ENCODE data around the gene PSKH1.
"Not testable (repeated sequence)": the region's sequence is repeated elsewhere in the genome, so short reads cannot be mapped to it uniquely, and the experiment has no call there.

PSKH1 gene

GRCh38 chr16:67971111-67971510 lies 78.1 kb downstream of the PSKH1 start:
- Mint-ChIP-seq H3K9me3 (no peaks in the 10 kb centered on the region), H3K27me3 (no peaks in the 10 kb centered on the region), H3K36me3 (ENCODE audit: low read depth) (no peaks in the 10 kb centered on the region), H3K4me1 (peaks cover 18% of the 10 kb centered on the region), H3K27ac (no peak overlapping the region), H3K4me3 (no peak overlapping the region)
- ATAC-seq (no peak), DNase-seq (no peak)

- DNase-seq; H3K36me3 Mint-ChIP-seq (ENCODE audit: low read depth); ATAC-seq; H3K9me3 Mint-ChIP-seq; H3K27me3 Mint-ChIP-seq; H3K27ac Mint-ChIP-seq; H3K4me3 Mint-ChIP-seq: not testable (repeated sequence)
- H3K4me1 Mint-ChIP-seq: peaks cover 11% of the 10 kb centered on the region
Measured at GRCh38 chr16:67972285-67972684, 79.2 kb downstream of the PSKH1 start.

- no peak overlapping the region for H3K4me3 Mint-ChIP-seq
- peaks cover 1% of the 10 kb centered on the region for H3K4me1 Mint-ChIP-seq
- ATAC-seq: no peak
- DNase-seq: no peak
- no peaks in the 10 kb centered on the region for H3K9me3 Mint-ChIP-seq
- no peak overlapping the region for H3K27ac Mint-ChIP-seq
- H3K36me3 Mint-ChIP-seq (ENCODE audit: low read depth): no peaks in the 10 kb centered on the region
- H3K27me3 Mint-ChIP-seq: no peaks in the 10 kb centered on the region
Measured at GRCh38 chr16:67975321-67976105, 82.5 kb downstream of the PSKH1 start.

- H3K4me1 Mint-ChIP-seq: peaks cover 1% of the 10 kb centered on the region
- no peaks in the 10 kb centered on the region for H3K36me3 Mint-ChIP-seq (ENCODE audit: low read depth)
- no peak overlapping the region for H3K27ac Mint-ChIP-seq
- no peak for ATAC-seq
- no peaks in the 10 kb centered on the region for H3K27me3 Mint-ChIP-seq
- H3K4me3 Mint-ChIP-seq: no peak overlapping the region
- no peak for DNase-seq
- H3K9me3 Mint-ChIP-seq: no peaks in the 10 kb centered on the region
Measured at GRCh38 chr16:67976205-67976604, 83.2 kb downstream of the PSKH1 start.

GRCh38 chr16:67977005-67977404 lies 84.0 kb downstream of the PSKH1 start:
- H3K4me1 Mint-ChIP-seq: peaks cover 1% of the 10 kb centered on the region
- no peaks in the 10 kb centered on the region for H3K36me3 Mint-ChIP-seq (ENCODE audit: low read depth)
- no peaks in the 10 kb centered on the region for H3K27me3 Mint-ChIP-seq
- ATAC-seq (no peak), DNase-seq (no peak)
- no peak overlapping the region for H3K27ac Mint-ChIP-seq
- H3K9me3 Mint-ChIP-seq: no peaks in the 10 kb centered on the region
- no peak overlapping the region for H3K4me3 Mint-ChIP-seq

- H3K27me3 Mint-ChIP-seq: no peaks in the 10 kb centered on the region
- ATAC-seq (no peak), DNase-seq (no peak)
- H3K4me3 Mint-ChIP-seq: no peak overlapping the region
- no peak overlapping the region for H3K27ac Mint-ChIP-seq
- no peaks in the 10 kb centered on the region for H3K36me3 Mint-ChIP-seq (ENCODE audit: low read depth)
- peaks cover 1% of the 10 kb centered on the region for H3K4me1 Mint-ChIP-seq
- no peaks in the 10 kb centered on the region for H3K9me3 Mint-ChIP-seq
Measured at GRCh38 chr16:67977469-67978227, 84.6 kb downstream of the PSKH1 start.
